Lung (tissue), 12 donors: ENCODE measurements around the gene NRG4. TPM values are rescaled to one million over a fixed set of nuclear protein-coding genes. Genes with fewer than 3 reads are reported as not detected.

Source experiments
- ATAC-seq: fragments of 200-7000 bp; cut with Tn5 transposase; one replicate; pipeline ENCODE4 v1.9.1; 2020; ENCODE audit warnings: moderate number of reproducible peaks; ENCODE audit not compliant: insufficient read depth, low FRiP score
- DNase-seq, 3 donors: peaks; one replicate each; pipeline ENCODE4 v3.0.0-alpha.2; 2013 to 2017
- H3K27ac ChIP-seq, 2 donors: one replicate each; pipeline ENCODE4 v1.5.1; 2013; ENCODE audit warnings: mild to moderate bottlenecking in 2 of 2, moderate library complexity in 2 of 2, control low read depth in 1 of 2, inconsistent platforms in 1 of 2, low read depth in 1 of 2, low read length in 1 of 2
- H3K27me3 ChIP-seq, 3 donors: one replicate each; pipeline ENCODE4 v1.5.1; 2013; ENCODE audit warnings: low read length in 2 of 3; ENCODE audit not compliant: control insufficient read depth in 3 of 3, insufficient read depth in 3 of 3
- H3K36me3 ChIP-seq, 4 donors: one replicate each; pipeline ENCODE4 v1.5.1; 2013; ENCODE audit warnings: low read length in 4 of 4, mild to moderate bottlenecking in 1 of 4, moderate library complexity in 1 of 4; ENCODE audit not compliant: control insufficient read depth in 4 of 4, insufficient read depth in 4 of 4
- H3K4me1 ChIP-seq, 5 donors: one replicate each; pipeline ENCODE4 v1.5.1; 2013; ENCODE audit warnings: low read length in 5 of 5, mild to moderate bottlenecking in 2 of 5, moderate library complexity in 1 of 5; ENCODE audit not compliant: control insufficient read depth in 5 of 5, insufficient read depth in 5 of 5
- H3K4me3 ChIP-seq: one replicate; pipeline ENCODE4 v1.5.1; 2013; ENCODE audit warnings: mild to moderate bottlenecking, control low read depth, moderate library complexity
- H3K9ac ChIP-seq, 2 donors: one replicate each; pipeline ENCODE4 v1.5.1; 2013; ENCODE audit warnings: low read length in 2 of 2, control low read depth in 1 of 2; ENCODE audit not compliant: insufficient read depth in 1 of 2
- H3K9me3 ChIP-seq, 4 donors: one replicate each; pipeline ENCODE4 v1.5.1; 2013; ENCODE audit warnings: low read length in 3 of 4, mild to moderate bottlenecking in 1 of 4, moderate library complexity in 1 of 4; ENCODE audit not compliant: control insufficient read depth in 4 of 4, insufficient read depth in 3 of 4
- WGBS, 2 donors: extraction: QIAGEN DNeasy Blood & Tissue Kit; methylation state at CpG; one replicate each; pipeline ENCODE4 v1.1.7; 2013; 5-methylcytosine and 5-hydroxymethylcytosine counted together
- polyA plus RNA-seq, 2 donors: library from polyadenylated mRNA; stranded (reverse); fragments of 200-250 nt; gene quantifications; one replicate each; pipeline ENCODE4 v1.2.1, GENCODE V29; 2013
- total RNA-seq, 2 donors: library from RNA; depleted of rRNA in 1 of 2; stranded (reverse); fragments of >200 nt in 1 of 2; gene quantifications; one replicate each; pipeline ENCODE4 v1.2.1, GENCODE V29; 2014 to 2021
- TF ChIP-seq, protein P1 (sequence below): IDR thresholded peaks from 2 replicates; pipeline ENCODE4 v1.5.1; 2012; ENCODE audit warnings: mild to moderate bottlenecking; ENCODE audit errors: control extremely low read depth, extremely low read depth
- donor health status: control.
- donor health status: control.
- donor health status: Bipolar disorder and iron deficiency.
- donor health status: healthy.
- donor health status: DM: yes; HTN: yes; CAD: no.

NRG4 gene
- total and polyA plus RNA-seq, 4 donors, result 0.65 to 4.8 (median 2.7) TPM

DNA sequence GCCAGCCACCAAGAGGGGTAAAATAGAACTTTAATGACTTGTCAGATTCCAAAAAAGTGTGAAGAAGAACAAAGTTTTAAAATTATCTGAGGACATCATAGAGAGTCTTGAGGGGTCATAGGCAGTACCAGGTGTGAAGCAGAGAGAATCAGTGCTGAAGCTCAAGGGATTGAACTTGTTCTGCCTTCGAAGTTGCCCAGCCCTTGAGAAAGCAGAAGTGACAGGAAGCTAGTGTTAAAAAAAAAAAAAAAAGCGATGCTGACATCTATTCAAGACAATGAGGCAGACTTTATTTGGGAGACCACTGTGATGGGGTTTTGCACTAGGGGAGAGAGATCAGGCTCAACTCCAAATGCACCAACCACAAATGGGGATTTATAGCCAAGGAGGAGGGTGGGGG, 86.8 kb downstream of the NRG4 start:
- peaks cover 0 to 17% (median 0%) of the 10 kb centered on the region in 5 donors for H3K4me1 ChIP-seq
- 25 to 37% methylated on average over 2 of the region's 2 CpGs for WGBS, 2 donors
- H3K9me3 ChIP-seq, result no peaks in the 10 kb centered on the region
- no peak overlapping the region for H3K27ac ChIP-seq
- DNase-seq (no peak), ATAC-seq (no peak)
- H3K4me3 ChIP-seq, result no peak overlapping the region
- no peak overlapping the region for H3K9ac ChIP-seq
- H3K27me3 ChIP-seq, result no peaks in the 10 kb centered on the region
- TF ChIP-seq, protein P1, sequence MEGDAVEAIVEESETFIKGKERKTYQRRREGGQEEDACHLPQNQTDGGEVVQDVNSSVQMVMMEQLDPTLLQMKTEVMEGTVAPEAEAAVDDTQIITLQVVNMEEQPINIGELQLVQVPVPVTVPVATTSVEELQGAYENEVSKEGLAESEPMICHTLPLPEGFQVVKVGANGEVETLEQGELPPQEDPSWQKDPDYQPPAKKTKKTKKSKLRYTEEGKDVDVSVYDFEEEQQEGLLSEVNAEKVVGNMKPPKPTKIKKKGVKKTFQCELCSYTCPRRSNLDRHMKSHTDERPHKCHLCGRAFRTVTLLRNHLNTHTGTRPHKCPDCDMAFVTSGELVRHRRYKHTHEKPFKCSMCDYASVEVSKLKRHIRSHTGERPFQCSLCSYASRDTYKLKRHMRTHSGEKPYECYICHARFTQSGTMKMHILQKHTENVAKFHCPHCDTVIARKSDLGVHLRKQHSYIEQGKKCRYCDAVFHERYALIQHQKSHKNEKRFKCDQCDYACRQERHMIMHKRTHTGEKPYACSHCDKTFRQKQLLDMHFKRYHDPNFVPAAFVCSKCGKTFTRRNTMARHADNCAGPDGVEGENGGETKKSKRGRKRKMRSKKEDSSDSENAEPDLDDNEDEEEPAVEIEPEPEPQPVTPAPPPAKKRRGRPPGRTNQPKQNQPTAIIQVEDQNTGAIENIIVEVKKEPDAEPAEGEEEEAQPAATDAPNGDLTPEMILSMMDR, result no peak
- peaks cover 0 to 6% (median 4%) of the 10 kb centered on the region in 4 donors for H3K36me3 ChIP-seq

DNA sequence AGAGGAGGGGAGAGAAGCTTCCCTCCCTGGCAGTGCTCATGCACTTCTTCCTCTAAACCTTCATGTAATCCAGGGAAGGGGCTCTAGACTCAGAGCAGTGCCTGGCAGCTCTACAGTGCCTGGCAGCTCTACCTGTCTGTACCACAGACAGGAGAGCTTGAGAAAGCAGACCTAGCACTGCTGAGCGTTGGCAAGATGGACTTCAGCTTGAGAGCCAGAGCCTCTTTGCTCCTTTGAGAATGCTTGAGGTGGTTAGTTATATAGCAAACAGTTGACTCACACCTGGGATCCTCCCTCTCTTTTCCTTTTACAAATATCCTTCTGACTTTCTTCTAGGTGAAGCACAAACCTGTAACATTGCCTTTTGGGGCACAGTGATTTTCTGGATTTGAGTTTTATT, 87.6 kb downstream of the NRG4 start:
- peaks cover 0 to 17% (median 0%) of the 10 kb centered on the region in 5 donors for H3K4me1 ChIP-seq
- H3K27ac ChIP-seq, result peak overlapping the region in 1 of 2 donors; percentile 26
- H3K9me3 ChIP-seq, result no peaks in the 10 kb centered on the region
- H3K9ac ChIP-seq, result no peak overlapping the region
- no peaks in the 10 kb centered on the region for H3K27me3 ChIP-seq
- TF ChIP-seq, protein P1, result no peak
- 71 to 83% methylated on average over 1 of the region's 1 CpG for WGBS, 2 donors
- ATAC-seq, result peak; percentile 65
- no peak overlapping the region for H3K4me3 ChIP-seq
- peaks cover 0 to 4% (median under 1%) of the 10 kb centered on the region in 4 donors for H3K36me3 ChIP-seq
- DNase-seq, result no peak

DNA sequence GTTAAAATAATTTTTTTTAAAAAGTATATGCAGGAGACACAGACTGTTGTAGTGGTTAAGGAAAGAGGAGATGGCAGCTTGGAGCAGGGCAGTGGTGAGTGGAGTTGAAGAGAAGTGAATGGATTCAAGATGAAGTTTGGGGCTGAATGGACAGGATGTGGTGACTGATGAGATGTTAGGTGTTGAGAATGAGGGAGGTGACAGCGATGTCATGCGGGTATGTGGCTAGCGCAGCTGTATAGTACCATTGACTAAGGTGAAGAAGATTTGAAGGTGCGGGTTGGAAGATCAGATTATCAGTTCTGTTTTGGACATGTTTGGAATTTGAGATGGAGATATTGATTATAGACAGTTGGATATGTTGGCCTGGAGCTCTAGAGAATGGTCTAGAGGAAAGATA, 88.5 kb downstream of the NRG4 start:
- peaks cover 0 to 4% (median under 1%) of the 10 kb centered on the region in 4 donors for H3K36me3 ChIP-seq
- no peaks in the 10 kb centered on the region for H3K9me3 ChIP-seq
- no peak overlapping the region for H3K4me3 ChIP-seq
- H3K27me3 ChIP-seq, result no peaks in the 10 kb centered on the region
- 92 to 100% methylated on average over 4 of the region's 4 CpGs for WGBS, 2 donors
- H3K9ac ChIP-seq, result no peak overlapping the region
- no peak for DNase-seq
- H3K27ac ChIP-seq, result no peak overlapping the region
- ATAC-seq, result no peak
- TF ChIP-seq, protein P1, result no peak
- H3K4me1 ChIP-seq, result peaks cover 0 to 17% (median 0%) of the 10 kb centered on the region in 5 donors
